Karpas-422 (cell line): ENCODE data around the gene KIF4A. TPM values are rescaled to one million over a fixed set of nuclear protein-coding genes. Genes with fewer than 3 reads are reported as not detected.
A peak's percentile ranks its signal among the peaks of the same experiment; 100 is the strongest.

Source experiments
- DNase-seq: peaks from one replicate; pipeline ENCODE4 v3.0.0-alpha.2; 2015
- H2AFZ ChIP-seq: fragments of 200-600 bp; sonication (generic); 2 replicates; pipeline ENCODE4 v1.6.1; 2014; ENCODE audit warnings: antibody characterized with exemption, low read length, mixed read lengths
- H3K27ac ChIP-seq: fragments of 200-600 bp; sonication (generic); 2 replicates; pipeline ENCODE4 v1.5.1; 2014; ENCODE audit warnings: mild to moderate bottlenecking, low read length, moderate library complexity
- H3K27me3 ChIP-seq: fragments of 200-600 bp; sonication (generic); 2 replicates; pipeline ENCODE4 v1.6.1; 2014; ENCODE audit warnings: low read length, mixed read lengths
- H3K36me3 ChIP-seq: fragments of 200-600 bp; sonication (generic); 2 replicates; pipeline ENCODE4 v1.6.1; 2014; ENCODE audit warnings: low read length, mixed read lengths; ENCODE audit not compliant: insufficient read depth
- H3K4me1 ChIP-seq: fragments of 200-600 bp; sonication (generic); 2 replicates; pipeline ENCODE4 v1.6.1; 2014; ENCODE audit warnings: mild to moderate bottlenecking, low read length, mixed read lengths
- H3K4me2 ChIP-seq: fragments of 200-600 bp; sonication (generic); 2 replicates; pipeline ENCODE4 v1.6.1; 2014; ENCODE audit warnings: low read length, low read depth, mild to moderate bottlenecking; ENCODE audit not compliant: poor library complexity, severe bottlenecking
- H3K4me3 ChIP-seq: fragments of 200-600 bp; sonication (generic); 2 replicates; pipeline ENCODE4 v1.5.1; 2014; ENCODE audit warnings: mild to moderate bottlenecking, antibody characterized with exemption, low read length, mixed read lengths
- H3K79me2 ChIP-seq: fragments of 200-600 bp; sonication (generic); 2 replicates; pipeline ENCODE4 v1.6.1; 2014; ENCODE audit warnings: mild to moderate bottlenecking, low read length, mixed read lengths
- H3K9ac ChIP-seq: fragments of 200-600 bp; sonication (generic); 2 replicates; pipeline ENCODE4 v1.6.0; 2014; ENCODE audit warnings: low read length
- H3K9me2 ChIP-seq: fragments of 200-600 bp; sonication (generic), shearing (Covaris generic); replicated peaks from 2 replicates; pipeline ENCODE4 v1.6.0; 2014; ENCODE audit warnings: mild to moderate bottlenecking, low read length, moderate library complexity; ENCODE audit not compliant: insufficient read depth
- H3K9me3 ChIP-seq: fragments of 300-700, 200-600 bp; sonication (generic); 2 replicates; pipeline ENCODE4 v1.6.1; 2014; ENCODE audit warnings: low read length, mixed read lengths
- H4K20me1 ChIP-seq: fragments of 200-600 bp; sonication (generic); 2 replicates; pipeline ENCODE4 v1.6.1; 2014; ENCODE audit warnings: mild to moderate bottlenecking, antibody characterized with exemption, low read length, low read depth; ENCODE audit not compliant: insufficient read depth
- total RNA-seq: library from RNA; depleted of rRNA; stranded (reverse); fragments of >200 nt; shearing (Covaris generic); gene quantifications from 2 replicates; pipeline ENCODE4 v1.2.3, GENCODE V29; 2014; ENCODE audit warnings: low replicate concordance

Gene KIF4A
- total RNA-seq, 1 experiment from 2014 or later: 12.6 TPM

- Histone ChIP-seq H3K4me3 (no peak overlapping the region), H2AFZ (no peak overlapping the region), H3K36me3 (no peaks in the 10 kb centered on the region), H3K9me2 (no peaks in the 10 kb centered on the region), H3K4me1 (peaks cover 16% of the 10 kb centered on the region), H3K4me2 (no peak overlapping the region), H3K9ac (no peak overlapping the region), H3K27me3 (no peaks in the 10 kb centered on the region), H3K9me3 (no peaks in the 10 kb centered on the region), H4K20me1 (no peaks in the 10 kb centered on the region), H3K79me2 (no peaks in the 10 kb centered on the region), H3K27ac (no peak overlapping the region)
- peak; percentile 38 for DNase-seq
These were observed 149.1 kb downstream of the KIF4A start for GRCh38 chrX:70439016-70439415.

- Histone ChIP-seq H4K20me1 (no peaks in the 10 kb centered on the region), H3K27me3 (no peaks in the 10 kb centered on the region), H3K36me3 (no peaks in the 10 kb centered on the region), H3K9me2 (no peaks in the 10 kb centered on the region), H3K4me3 (no peak overlapping the region), H3K9me3 (no peaks in the 10 kb centered on the region), H3K27ac (no peak overlapping the region), H2AFZ (no peak overlapping the region), H3K4me1 (peaks cover 5% of the 10 kb centered on the region; the same call in 1 of the 2 replicates), H3K4me2 (no peak overlapping the region), H3K9ac (no peak overlapping the region), H3K79me2 (no peaks in the 10 kb centered on the region)
- DNase-seq: no peak
These were observed 152.3 kb downstream of the KIF4A start for GRCh38 chrX:70442224-70442623.

GRCh38 chrX:70444326-70444945 is 154.5 kb downstream of the KIF4A start, which contains the start of gene DLG3:
Gene DLG3 (plus strand): TSS chrX:70444835. CDS start chrX:70445202, 367 bp downstream.
- Histone ChIP-seq H3K9ac (no peak within 1 kb of the TSS), H3K9me3 (no peaks in the 10 kb centered on the region), H3K4me3 (no peak within 1 kb of the TSS), H4K20me1 (no peaks in the 10 kb centered on the region), H3K27ac (no peak within 1 kb of the TSS), H3K4me2 (no peak within 1 kb of the TSS), H2AFZ (no peak within 1 kb of the TSS), H3K36me3 (no peaks in the 10 kb centered on the region), H3K27me3 (no peaks in the 10 kb centered on the region), H3K4me1 (peaks cover 5% of the 10 kb centered on the region; the same call in 1 of the 2 replicates), H3K79me2 (no peaks in the 10 kb centered on the region), H3K9me2 (no peaks in the 10 kb centered on the region)
- peak; percentile 39 for DNase-seq

- no peak overlapping the region for H3K27ac ChIP-seq
- H3K4me3 ChIP-seq: no peak overlapping the region
- H3K9ac ChIP-seq: no peak overlapping the region
- H3K4me2 ChIP-seq: no peak overlapping the region
- H3K9me3 ChIP-seq: no peaks in the 10 kb centered on the region
- H3K4me1 ChIP-seq: peaks cover 5% of the 10 kb centered on the region; the same call in 1 of the 2 replicates
- H2AFZ ChIP-seq: no peak overlapping the region
- no peaks in the 10 kb centered on the region for H3K27me3 ChIP-seq
- no peaks in the 10 kb centered on the region for H3K79me2 ChIP-seq
- no peaks in the 10 kb centered on the region for H4K20me1 ChIP-seq
- DNase-seq: peak; percentile 28
- no peaks in the 10 kb centered on the region for H3K9me2 ChIP-seq
- no peaks in the 10 kb centered on the region for H3K36me3 ChIP-seq
These were observed 155.2 kb downstream of the KIF4A start for GRCh38 chrX:70444946-70445656.

GRCh38 chrX:70445951-70446350 is 156.0 kb downstream of the KIF4A start:
- Histone ChIP-seq H3K9me3 (no peaks in the 10 kb centered on the region), H3K9ac (no peak overlapping the region), H3K4me1 (peaks cover 5% of the 10 kb centered on the region; the same call in 1 of the 2 replicates), H2AFZ (no peak overlapping the region), H3K36me3 (no peaks in the 10 kb centered on the region), H3K79me2 (no peaks in the 10 kb centered on the region), H3K27ac (no peak overlapping the region), H3K4me3 (no peak overlapping the region), H4K20me1 (no peaks in the 10 kb centered on the region), H3K4me2 (no peak overlapping the region), H3K9me2 (no peaks in the 10 kb centered on the region), H3K27me3 (no peaks in the 10 kb centered on the region)
- peak; percentile 23 for DNase-seq

GRCh38 chrX:70446380-70447350 is 156.8 kb downstream of the KIF4A start:
- no peaks in the 10 kb centered on the region for H3K9me3 ChIP-seq
- peak; percentile 27 for DNase-seq
- H3K4me2 ChIP-seq: no peak overlapping the region
- no peak overlapping the region for H3K9ac ChIP-seq
- H3K4me3 ChIP-seq: no peak overlapping the region
- H3K9me2 ChIP-seq: no peaks in the 10 kb centered on the region
- H2AFZ ChIP-seq: no peak overlapping the region
- no peaks in the 10 kb centered on the region for H4K20me1 ChIP-seq
- no peaks in the 10 kb centered on the region for H3K27me3 ChIP-seq
- peaks cover 5% of the 10 kb centered on the region; the same call in 1 of the 2 replicates for H3K4me1 ChIP-seq
- H3K79me2 ChIP-seq: no peaks in the 10 kb centered on the region
- no peaks in the 10 kb centered on the region for H3K36me3 ChIP-seq
- no peak overlapping the region for H3K27ac ChIP-seq

- H2AFZ ChIP-seq: no peak overlapping the region
- peak; percentile 35 for DNase-seq
- H3K4me1 ChIP-seq: peaks cover 12% of the 10 kb centered on the region
- H3K4me3 ChIP-seq: no peak overlapping the region
- no peaks in the 10 kb centered on the region for H3K36me3 ChIP-seq
- no peaks in the 10 kb centered on the region for H3K9me3 ChIP-seq
- H3K27ac ChIP-seq: no peak overlapping the region
- no peaks in the 10 kb centered on the region for H4K20me1 ChIP-seq
- 0 out of 2 replicates have a peak, but pooled peaks cover 4% of the 10 kb centered on the region for H3K79me2 ChIP-seq
- no peaks in the 10 kb centered on the region for H3K27me3 ChIP-seq
- no peaks in the 10 kb centered on the region for H3K9me2 ChIP-seq
- no peak overlapping the region for H3K4me2 ChIP-seq
- no peak overlapping the region for H3K9ac ChIP-seq
These were observed 159.6 kb downstream of the KIF4A start for GRCh38 chrX:70449457-70449966.
